LNCaP clone FGC (cell line): Measurements from ENCODE around the gene ZNF48.

Source experiments
- DNase-seq: peaks from one replicate; pipeline ENCODE4 v3.0.0-alpha.2; 2011; ENCODE audit warnings: low read depth
- H3K4me3 ChIP-seq: 2 replicates; pipeline ENCODE4 v1.5.1; 2011; ENCODE audit warnings: mild to moderate bottlenecking, low read depth, low read length, control low read depth
- CTCF ChIP-seq: IDR thresholded peaks from 2 replicates; pipeline ENCODE4 v1.5.1; 2012; ENCODE audit warnings: mild to moderate bottlenecking; ENCODE audit not compliant: control insufficient read depth, insufficient read depth; ENCODE audit errors: extremely low read depth

ZNF48 gene

DNA sequence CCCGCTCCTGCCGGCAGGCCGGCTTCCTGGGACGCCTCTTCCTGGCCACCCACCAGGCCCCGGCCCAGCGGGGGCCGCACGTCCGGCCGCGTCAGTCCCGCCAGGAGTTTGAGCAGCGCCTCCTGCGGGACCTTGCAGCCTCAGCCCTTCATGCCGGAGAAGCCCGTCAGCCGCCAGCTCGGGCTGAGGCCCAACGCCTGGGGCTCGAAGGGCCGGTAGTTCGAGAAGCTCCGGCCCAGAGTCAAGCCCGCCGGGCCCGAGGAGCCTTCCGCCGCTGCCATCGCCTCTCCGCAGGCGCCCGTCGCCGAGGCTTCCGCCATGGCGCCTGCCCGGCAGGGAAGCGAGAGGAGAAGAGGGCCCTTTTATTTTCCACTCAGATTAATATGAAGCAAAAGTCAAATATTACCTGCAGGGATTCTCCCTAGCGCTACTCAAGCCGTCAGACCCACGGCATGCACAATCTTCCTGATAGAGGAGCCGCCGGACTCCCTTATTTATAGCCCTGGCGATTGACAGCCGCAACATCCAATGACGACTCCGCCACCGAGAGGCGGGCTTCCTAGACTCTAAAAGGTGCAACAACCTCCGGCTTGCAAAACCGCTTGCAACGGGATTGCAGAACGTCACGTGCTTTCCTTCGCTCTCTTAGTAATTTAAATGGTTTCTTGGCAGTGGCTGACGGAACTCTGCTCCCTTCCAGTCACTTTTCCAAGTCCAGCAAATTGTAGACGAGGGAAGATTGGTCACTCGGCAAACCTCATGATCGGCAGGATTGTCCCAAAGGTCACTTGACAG lies 50.4 kb downstream of the ZNF48 start, which contains the start of gene SEPHS2:
TSS of gene SEPHS2 (minus strand) at position 467 of the 795 bp plus-strand sequence. CDS start at position 320, 147 bp downstream.
- peak; percentile 99 for DNase-seq
- H3K4me3 ChIP-seq: peak within 1 kb of the TSS; percentile 96
- peak; percentile 54 for TF ChIP-seq CTCF

GRCh38 chr16:30446203-30446595 lies 51.0 kb downstream of the ZNF48 start:
- H3K4me3 ChIP-seq: peak overlapping the region; percentile 96
- no peak for TF ChIP-seq CTCF
- DNase-seq: no peak

DNA sequence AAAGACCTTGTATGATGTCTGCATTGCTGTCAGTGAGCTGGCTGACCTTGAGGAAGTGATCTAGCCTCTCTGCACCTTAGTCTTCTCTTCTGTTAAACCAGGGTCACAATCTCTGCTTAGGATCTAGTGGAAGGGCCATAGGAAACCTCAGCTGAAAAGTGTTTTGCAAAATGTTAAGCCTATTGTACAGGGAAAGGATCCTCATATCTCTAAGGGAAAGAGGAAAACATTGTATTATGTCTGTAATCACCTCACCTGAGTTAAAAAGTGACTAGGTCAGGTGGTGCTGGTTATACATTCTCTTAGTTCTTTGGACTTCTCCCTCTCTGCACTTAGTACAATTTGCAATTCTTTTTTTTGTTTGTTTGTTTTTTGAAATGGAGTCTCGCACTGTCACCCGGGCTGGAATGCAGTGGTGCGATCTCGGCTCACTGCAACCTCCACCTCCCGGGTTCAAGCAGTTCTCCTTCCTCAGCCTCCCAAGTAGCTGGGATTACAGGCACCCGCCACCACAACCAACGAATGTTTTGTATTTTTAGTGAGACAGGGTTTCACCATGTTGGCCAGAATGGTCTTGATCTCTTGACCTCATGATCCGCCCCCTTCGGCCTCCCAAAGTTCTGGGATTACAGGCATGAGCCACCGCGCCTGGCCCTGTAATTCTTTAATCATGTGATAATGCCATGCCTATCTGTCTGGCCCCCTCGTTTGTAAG lies 52.4 kb downstream of the ZNF48 start:
- no peak overlapping the region for H3K4me3 ChIP-seq
- DNase-seq: no peak
- no peak for TF ChIP-seq CTCF

DNA sequence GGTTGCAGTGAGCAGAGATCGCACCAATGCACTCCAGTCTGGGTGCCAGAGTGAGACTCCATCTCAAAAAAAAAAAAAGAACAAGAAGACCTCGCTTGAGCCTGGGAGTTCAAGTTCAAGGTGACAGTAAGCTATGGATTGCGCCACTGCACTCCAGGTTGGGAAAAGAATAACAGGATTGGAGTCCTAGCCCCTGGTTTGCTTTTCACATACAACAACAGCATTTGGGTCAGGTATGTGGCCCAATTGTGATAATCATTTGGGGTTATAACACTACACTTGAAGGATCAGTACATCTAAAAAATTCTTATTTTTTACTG lies 53.9 kb downstream of the ZNF48 start:
- H3K4me3 ChIP-seq: no peak overlapping the region
- no peak for TF ChIP-seq CTCF
- DNase-seq: no peak
